Vagina (tissue), 2 donors: ENCODE results near the gene KHNYN. TPM values are rescaled to one million over a fixed set of nuclear protein-coding genes. Genes with fewer than 3 reads are reported as not detected.

Source experiments
- DNase-seq, 2 donors: peaks; one replicate each; pipeline ENCODE4 v3.0.0-alpha.2; 2017; ENCODE audit errors: extremely low spot score in 2 of 2
- H3K27ac ChIP-seq: fragments of 200-600 bp; sonication (generic); one replicate; pipeline ENCODE4 v1.5.1; 2019
- H3K27me3 ChIP-seq: fragments of 200-600 bp; sonication (generic); one replicate; pipeline ENCODE4 v1.5.1; 2019
- H3K36me3 ChIP-seq, 2 donors: fragments of 200-600 bp; sonication (generic); one replicate each; pipeline ENCODE4 v1.5.1; 2017 to 2019
- H3K4me1 ChIP-seq: fragments of 200-600 bp; sonication (generic); one replicate; pipeline ENCODE4 v1.5.1; 2019
- H3K4me3 ChIP-seq, 2 donors: fragments of 200-600 bp; sonication (generic); 1 replicate in 1 of 2; 2 replicates in 1 of 2; pipeline ENCODE4 v1.5.1; 2016 to 2019
- H3K9me3 ChIP-seq: fragments of 200-600 bp; sonication (generic); one replicate; pipeline ENCODE4 v1.5.1; 2019
- POLR2A ChIP-seq, 2 donors: fragments of 450-650 bp; IDR thresholded peaks; one replicate each; pipeline ENCODE4 v1.6.1; 2017; ENCODE audit warnings: antibody characterized with exemption in 2 of 2, mild to moderate bottlenecking in 2 of 2, moderate library complexity in 2 of 2
- POLR2AphosphoS5 ChIP-seq, 2 donors: sonication (generic); formaldehyde crosslinking; IDR thresholded peaks; one replicate each; pipeline ENCODE4 v1.9.0; 2017; ENCODE audit warnings: antibody characterized with exemption in 2 of 2, mild to moderate bottlenecking in 2 of 2, low read depth in 1 of 2; ENCODE audit not compliant: insufficient read depth in 1 of 2
- intact Hi-C: fragments of 100-400 bp; cut with DNase I; formaldehyde crosslinking; loops from one replicate; pipeline ENCODE4 v1.15.1; 2023
- total RNA-seq: library from RNA; depleted of rRNA; stranded (reverse); fragments of >200 nt; gene quantifications from one replicate; pipeline ENCODE4 v1.2.3, GENCODE V29; 2016
- TF ChIP-seq, protein P1 (sequence below), 3 experiments: fragments of 450-650 bp in 2 of 3; fragments of 200-600 bp in 1 of 3; sonication (generic) in 1 of 3; IDR thresholded peaks; one replicate each; pipeline ENCODE4 v1.5.1; 2017 to 2019; ENCODE audit warnings: antibody characterized with exemption in 3 of 3, mild to moderate bottlenecking in 2 of 3, moderate library complexity in 2 of 3

Gene KHNYN
- total RNA-seq, 1 donor from 2014 or later = 41.7 TPM

DNA sequence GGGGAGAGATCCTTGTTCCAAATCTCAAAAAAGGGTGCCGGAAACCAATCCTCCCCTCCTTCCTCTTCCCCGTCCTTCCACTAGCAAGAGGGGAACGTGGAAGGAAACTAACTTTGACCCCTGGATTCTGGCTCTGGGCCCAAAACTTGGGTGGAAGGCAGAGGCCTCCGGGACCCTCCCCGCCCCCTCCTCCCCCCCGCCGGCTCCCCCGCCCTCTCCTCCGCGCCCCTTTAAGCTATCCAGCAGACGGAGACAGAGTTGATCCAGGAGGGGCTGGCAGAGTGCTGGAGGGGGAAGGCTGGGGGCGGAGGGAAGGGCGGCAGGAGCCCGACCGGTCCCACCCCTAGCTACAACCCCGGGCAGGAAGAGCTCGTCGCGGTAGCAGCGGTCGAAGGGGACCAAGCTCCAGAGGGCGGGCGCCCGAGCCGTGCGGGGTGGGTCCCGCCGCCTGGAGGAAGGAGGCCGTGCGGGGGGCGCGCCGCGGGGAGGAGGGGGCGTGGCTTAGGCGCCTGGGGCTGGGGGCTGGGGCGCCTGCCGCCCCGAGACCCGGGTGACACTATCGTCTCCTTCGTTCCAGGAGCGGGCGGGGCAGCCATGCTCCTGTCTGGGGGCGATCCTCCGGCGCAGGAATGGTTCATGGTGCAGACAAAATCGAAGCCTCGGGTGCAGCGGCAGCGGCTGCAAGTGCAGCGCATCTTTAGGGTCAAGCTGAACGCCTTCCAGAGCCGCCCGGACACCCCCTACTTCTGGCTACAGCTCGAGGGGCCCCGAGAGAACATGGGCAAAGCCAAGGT lies 30.9 kb upstream of the KHNYN start, which contains the start of gene NYNRIN:
TSS of gene NYNRIN (plus strand) at position 351 of the 794 bp plus-strand sequence. CDS start at position 595, 244 bp downstream.
- Histone ChIP-seq H3K27ac (peak within 1 kb of the TSS; percentile 91), H3K9me3 (no peaks in the 10 kb centered on the region), H3K27me3 (no peaks in the 10 kb centered on the region), H3K36me3 (no peaks in the 10 kb centered on the region), H3K4me3 (peak within 1 kb of the TSS; percentile 69 to 79), H3K4me1 (peaks cover 68% of the 10 kb centered on the region)
- intact Hi-C loops = no loop called here
- peak in 1 of 2 donors; percentile 46 for TF ChIP-seq POLR2AphosphoS5 (IDR thresholded peaks at IDR 0.05; ENCODE audit: insufficient read depth in 1 of 2, low read depth in 1 of 2)
- TF ChIP-seq, protein P1, sequence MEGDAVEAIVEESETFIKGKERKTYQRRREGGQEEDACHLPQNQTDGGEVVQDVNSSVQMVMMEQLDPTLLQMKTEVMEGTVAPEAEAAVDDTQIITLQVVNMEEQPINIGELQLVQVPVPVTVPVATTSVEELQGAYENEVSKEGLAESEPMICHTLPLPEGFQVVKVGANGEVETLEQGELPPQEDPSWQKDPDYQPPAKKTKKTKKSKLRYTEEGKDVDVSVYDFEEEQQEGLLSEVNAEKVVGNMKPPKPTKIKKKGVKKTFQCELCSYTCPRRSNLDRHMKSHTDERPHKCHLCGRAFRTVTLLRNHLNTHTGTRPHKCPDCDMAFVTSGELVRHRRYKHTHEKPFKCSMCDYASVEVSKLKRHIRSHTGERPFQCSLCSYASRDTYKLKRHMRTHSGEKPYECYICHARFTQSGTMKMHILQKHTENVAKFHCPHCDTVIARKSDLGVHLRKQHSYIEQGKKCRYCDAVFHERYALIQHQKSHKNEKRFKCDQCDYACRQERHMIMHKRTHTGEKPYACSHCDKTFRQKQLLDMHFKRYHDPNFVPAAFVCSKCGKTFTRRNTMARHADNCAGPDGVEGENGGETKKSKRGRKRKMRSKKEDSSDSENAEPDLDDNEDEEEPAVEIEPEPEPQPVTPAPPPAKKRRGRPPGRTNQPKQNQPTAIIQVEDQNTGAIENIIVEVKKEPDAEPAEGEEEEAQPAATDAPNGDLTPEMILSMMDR (IDR thresholded peaks at IDR 0.05) = no peak
- TF ChIP-seq POLR2A (IDR thresholded peaks at IDR 0.05) = peak in 1 of 2 donors; percentile 26
- no peak for DNase-seq

DNA sequence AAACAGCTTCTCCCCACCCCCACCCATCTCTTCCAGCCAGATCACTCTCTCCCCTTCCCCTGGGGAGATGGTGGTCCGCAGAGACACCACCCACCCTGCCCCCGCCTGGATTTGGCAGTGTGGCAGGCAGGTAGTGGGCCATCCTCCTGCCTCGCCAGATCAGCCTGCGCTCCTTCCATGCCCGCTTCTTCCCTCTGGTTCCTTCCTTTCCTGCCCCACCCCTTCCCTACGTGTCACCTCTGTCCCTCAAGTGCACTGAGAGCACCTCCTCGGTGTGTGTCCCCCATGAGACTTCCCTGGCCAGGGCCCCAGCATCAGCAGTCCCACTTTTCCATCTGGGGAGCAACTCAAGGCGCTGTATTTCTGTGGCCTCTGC lies 30.3 kb upstream of the KHNYN start:
- Histone ChIP-seq H3K36me3 (no peaks in the 10 kb centered on the region), H3K4me1 (peaks cover 71% of the 10 kb centered on the region), H3K9me3 (no peaks in the 10 kb centered on the region), H3K27ac (peak overlapping the region; percentile 91), H3K27me3 (no peaks in the 10 kb centered on the region), H3K4me3 (peak overlapping the region; percentile 69 to 79)
- no peak for DNase-seq
- TF ChIP-seq POLR2AphosphoS5 (IDR thresholded peaks at IDR 0.05; ENCODE audit: insufficient read depth in 1 of 2, low read depth in 1 of 2) (no peak), POLR2A (IDR thresholded peaks at IDR 0.05) (no peak)
- TF ChIP-seq, protein P1 (IDR thresholded peaks at IDR 0.05) = no peak
- intact Hi-C loops = no loop called here

DNA sequence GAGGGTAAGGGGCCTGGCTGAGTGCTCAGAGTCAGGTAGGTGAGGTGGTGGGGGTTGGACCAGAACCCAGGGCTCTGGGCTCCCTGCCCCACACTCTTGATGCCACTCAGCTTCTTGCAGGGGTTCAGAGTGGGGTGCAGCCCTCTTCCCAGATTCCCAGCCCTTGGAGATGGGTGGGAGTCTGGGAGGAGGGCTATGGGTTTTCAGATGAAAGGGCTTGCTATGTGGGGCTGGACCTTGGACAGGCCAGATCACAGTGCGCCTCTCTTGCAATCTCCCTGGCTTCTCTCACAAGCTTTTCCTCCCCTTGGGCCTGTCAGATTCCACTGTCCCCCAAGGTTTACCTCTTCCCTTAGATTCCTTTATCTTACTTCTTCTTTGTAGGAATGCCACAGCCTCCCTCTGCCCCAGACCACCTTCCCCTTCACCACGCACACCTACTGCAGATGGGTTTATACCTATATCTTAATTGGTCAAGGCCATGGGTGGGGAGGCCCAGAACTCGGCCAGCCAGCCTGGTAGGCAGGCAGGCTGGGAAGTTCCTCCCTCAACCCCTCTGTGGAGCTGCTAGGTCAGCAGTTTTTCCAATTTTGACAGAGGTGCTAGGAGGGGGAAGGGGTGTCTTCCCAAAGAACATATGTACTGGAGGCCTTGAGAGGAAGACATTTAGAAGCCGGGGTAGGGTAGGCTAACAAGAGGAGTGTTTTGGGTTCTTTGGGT lies 29.6 kb upstream of the KHNYN start:
- no peaks in the 10 kb centered on the region for H3K27me3 ChIP-seq
- intact Hi-C loops = no loop called here
- H3K4me1 ChIP-seq = peaks cover 78% of the 10 kb centered on the region
- H3K27ac ChIP-seq = peak overlapping the region; percentile 91
- DNase-seq = no peak
- H3K9me3 ChIP-seq = no peaks in the 10 kb centered on the region
- H3K36me3 ChIP-seq = no peaks in the 10 kb centered on the region
- TF ChIP-seq, protein P1 (IDR thresholded peaks at IDR 0.05) = no peak
- TF ChIP-seq POLR2A (IDR thresholded peaks at IDR 0.05) = no peak
- peak overlapping the region; percentile 69 to 79 for H3K4me3 ChIP-seq

DNA sequence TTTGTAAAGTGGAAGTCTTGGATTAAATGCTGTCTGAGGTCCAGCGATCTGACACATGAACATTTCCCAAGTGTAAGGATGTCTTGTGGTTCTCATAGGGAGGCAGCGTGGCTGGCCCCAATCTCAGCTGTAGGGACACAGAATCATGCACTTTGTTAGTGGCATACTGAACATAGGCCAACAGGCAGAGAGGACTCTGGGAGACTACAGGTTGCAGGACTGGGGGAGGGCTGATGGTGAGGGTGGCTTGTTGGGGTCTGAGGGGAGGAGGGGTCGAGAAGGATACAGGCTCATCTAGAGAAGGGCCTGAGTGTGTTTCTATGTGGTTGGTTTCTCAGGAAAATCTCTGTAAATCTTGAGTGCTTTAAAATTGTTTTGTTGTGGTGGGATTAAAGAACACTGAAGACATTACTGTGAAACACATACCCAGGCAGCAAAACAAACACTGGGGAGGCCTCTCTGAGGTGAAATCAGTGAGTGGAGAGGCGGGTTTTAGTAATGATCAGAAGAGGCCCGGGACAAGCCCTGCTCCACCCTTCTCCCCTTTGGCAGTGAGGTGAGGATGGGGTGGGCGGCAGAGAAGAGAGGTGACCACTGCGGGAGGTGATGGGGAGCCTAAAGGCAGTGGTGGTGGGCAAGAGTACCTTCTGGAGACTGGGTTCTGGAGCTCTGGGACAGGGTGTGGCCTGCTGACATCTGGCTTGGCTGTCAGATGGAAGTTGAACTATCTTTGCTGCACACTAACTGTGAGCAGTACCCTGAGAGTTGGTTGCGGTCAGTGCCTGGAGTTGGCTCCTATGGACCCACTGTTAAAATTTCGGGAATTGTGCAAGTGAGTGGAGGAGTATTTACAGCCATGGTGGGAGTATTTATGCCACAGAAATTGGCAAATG lies 27.7 kb upstream of the KHNYN start:
- intact Hi-C loops = no loop called here
- H3K27ac ChIP-seq = peak overlapping the region; percentile 91

More for the DNA sequence above, 27.7 kb upstream of the KHNYN start:
- Histone ChIP-seq H3K4me3 (peak overlapping the region in 1 of 2 donors; percentile 19), H3K27me3 (no peaks in the 10 kb centered on the region), H3K4me1 (peaks cover 74% of the 10 kb centered on the region), H3K9me3 (no peaks in the 10 kb centered on the region), H3K36me3 (no peaks in the 10 kb centered on the region)
- no peak for DNase-seq
- TF ChIP-seq POLR2AphosphoS5 (IDR thresholded peaks at IDR 0.05; ENCODE audit: insufficient read depth in 1 of 2, low read depth in 1 of 2) (no peak), POLR2A (IDR thresholded peaks at IDR 0.05) (no peak)
- TF ChIP-seq, protein P1 (IDR thresholded peaks at IDR 0.05) = no peak
